Smooth muscle cell of bladder (primary cell): ENCODE measurements around the gene NPY2R. TPM values are rescaled to one million over a fixed set of nuclear protein-coding genes. Genes with fewer than 3 reads are reported as not detected.

Source experiments
- total RNA-seq: library from RNA; depleted of rRNA; stranded (reverse); fragments of >200 nt; gene quantifications from 2 replicates; pipeline ENCODE4 v1.2.3, GENCODE V29; 2014

Gene NPY2R, protein sequence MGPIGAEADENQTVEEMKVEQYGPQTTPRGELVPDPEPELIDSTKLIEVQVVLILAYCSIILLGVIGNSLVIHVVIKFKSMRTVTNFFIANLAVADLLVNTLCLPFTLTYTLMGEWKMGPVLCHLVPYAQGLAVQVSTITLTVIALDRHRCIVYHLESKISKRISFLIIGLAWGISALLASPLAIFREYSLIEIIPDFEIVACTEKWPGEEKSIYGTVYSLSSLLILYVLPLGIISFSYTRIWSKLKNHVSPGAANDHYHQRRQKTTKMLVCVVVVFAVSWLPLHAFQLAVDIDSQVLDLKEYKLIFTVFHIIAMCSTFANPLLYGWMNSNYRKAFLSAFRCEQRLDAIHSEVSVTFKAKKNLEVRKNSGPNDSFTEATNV
- total RNA-seq: under 0.01 TPM in 1 of 2 replicates, not detected in the other

DNA sequence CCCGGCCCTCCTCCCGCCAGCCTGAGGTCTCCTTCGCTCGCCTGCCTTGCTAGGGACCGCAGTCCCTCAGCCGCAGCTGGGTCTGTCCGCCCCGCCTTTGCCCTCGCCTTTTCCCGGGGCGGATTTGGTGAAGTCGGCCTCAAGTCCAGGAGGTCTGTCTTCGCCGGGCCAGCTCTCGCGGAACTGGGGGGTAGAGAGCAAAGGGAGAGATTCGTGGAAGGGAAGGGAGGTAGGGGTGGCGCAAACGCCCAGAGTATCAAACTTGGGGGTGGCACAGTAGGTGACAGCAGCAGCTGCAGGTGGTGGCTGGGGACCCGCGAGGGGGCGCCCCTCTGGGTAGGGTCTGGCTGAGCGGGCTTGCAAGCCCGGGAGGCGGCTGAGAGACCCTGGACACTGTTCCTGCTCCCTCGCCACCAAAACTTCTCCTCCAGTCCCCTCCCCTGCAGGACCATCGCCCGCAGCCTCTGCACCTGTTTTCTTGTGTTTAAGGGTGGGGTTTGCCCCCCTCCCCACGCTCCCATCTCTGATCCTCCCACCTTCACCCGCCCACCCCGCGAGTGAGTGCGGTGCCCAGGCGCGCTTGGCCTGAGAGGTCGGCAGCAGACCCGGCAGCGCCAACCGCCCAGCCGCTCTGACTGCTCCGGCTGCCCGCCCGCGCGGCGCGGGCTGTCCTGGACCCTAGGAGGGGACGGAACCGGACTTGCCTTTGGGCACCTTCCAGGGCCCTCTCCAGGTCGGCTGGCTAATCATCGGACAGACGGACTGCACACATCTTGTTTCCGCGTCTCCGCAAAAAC is at the start of gene NPY2R:
Gene NPY2R, plus strand, starts transcription at position 379 of the 797 bp plus-strand sequence. CDS start 5,304 bp downstream, outside the sequence.

Other genes with a start within 250 kb of the NPY2R start
- gene MAP9, start 168.3 kb downstream of the NPY2R start, total RNA-seq: 7.8 and 8.7 TPM in 2 replicates